Testis (tissue), 2 donors: ENCODE measurements around the gene GABBR2.

Source experiments
- CTCF ChIP-seq, 3 experiments: fragments of 450-650 bp in 2 of 3; fragments of 200-600 bp in 1 of 3; sonication (generic) in 1 of 3; IDR thresholded peaks; one replicate each; pipeline ENCODE4 v1.5.1; 2016 to 2019; ENCODE audit warnings: antibody characterized with exemption in 3 of 3, mild to moderate bottlenecking in 2 of 3, moderate library complexity in 1 of 3
- POLR2A ChIP-seq: fragments of 450-650 bp; IDR thresholded peaks from one replicate; pipeline ENCODE4 v1.6.1; 2017; ENCODE audit warnings: antibody characterized with exemption, mild to moderate bottlenecking, moderate library complexity

- TF ChIP-seq CTCF (IDR thresholded peaks at IDR 0.05) (no peak), POLR2A (no peak)
Measured at GRCh38 chr9:98488571-98489312, 220.0 kb downstream of the GABBR2 start.
